Panc1 (cell line): Measurements from ENCODE around the gene LRP4. TPM values are rescaled to one million over a fixed set of nuclear protein-coding genes. Genes with fewer than 3 reads are reported as not detected.

Experiments
- ATAC-seq: fragments of 200-7000 bp; cut with Tn5 transposase; 2 replicates; pipeline ENCODE4 v1.9.1; 2020; ENCODE audit warnings: mild to moderate bottlenecking, moderate library complexity
- BruUV-seq: library from RNA; stranded (reverse); fragments of 400-500 nt; replicated peaks from 2 replicates; lab custom pipeline; 2021; lab: Mats Ljungman, UMichigan
- CTCF ChIA-PET: fragments of 300-600 bp; sonication (Branson Sonifier 250); formaldehyde crosslinking; loops from one replicate; lab custom pipeline; 2022; ENCODE audit warnings: antibody characterized with exemption; lab: Charles Lee
- POLR2A ChIA-PET: fragments of 300-600 bp; sonication (Branson Sonifier 250); formaldehyde crosslinking; loops from one replicate; lab custom pipeline; 2022; ENCODE audit warnings: antibody characterized with exemption; lab: Charles Lee
- DNase-seq: peaks from one replicate; pipeline ENCODE4 v3.0.0-alpha.2; 2010; ENCODE audit warnings: low read depth, low spot score
- H3K27ac ChIP-seq: 2 replicates; pipeline ENCODE4 v1.5.1; 2011; ENCODE audit warnings: mild to moderate bottlenecking, low read length, inconsistent platforms
- H3K27me3 ChIP-seq: fragments of 200-500 bp; sonication (Bioruptor generic); 2 replicates; pipeline ENCODE4 v1.6.0; 2014; ENCODE audit warnings: low read length, inconsistent platforms; ENCODE audit not compliant: control insufficient read depth, insufficient read depth
- H3K36me3 ChIP-seq: fragments of 200-500 bp; sonication (Bioruptor generic); 2 replicates; pipeline ENCODE4 v1.5.1; 2014; ENCODE audit warnings: inconsistent platforms, mild to moderate bottlenecking, low read length, moderate library complexity; ENCODE audit not compliant: control insufficient read depth, insufficient read depth
- H3K4me1 ChIP-seq: 2 replicates; pipeline ENCODE4 v1.5.1; 2011; ENCODE audit warnings: inconsistent platforms, mild to moderate bottlenecking, low read length, moderate library complexity; ENCODE audit not compliant: control insufficient read depth, insufficient read depth
- H3K4me3 ChIP-seq, 2 experiments: 2 replicates each; pipeline ENCODE4 v1.5.1; 2011 to 2012; ENCODE audit warnings: low read depth in 2 of 2, low read length in 2 of 2, mild to moderate bottlenecking in 2 of 2, inconsistent platforms in 1 of 2, moderate library complexity in 1 of 2
- H3K9me3 ChIP-seq: fragments of 200-500 bp; sonication (Bioruptor generic); 2 replicates; pipeline ENCODE4 v1.5.1; 2014; ENCODE audit warnings: low read depth, mild to moderate bottlenecking, inconsistent platforms, low read length, moderate library complexity; ENCODE audit not compliant: control insufficient read depth, insufficient read depth
- CTCF ChIP-seq: fragments of 450-650 bp; IDR thresholded peaks from 2 replicates; pipeline ENCODE4 v1.5.1; 2017; ENCODE audit warnings: mild to moderate bottlenecking
- POLR2AphosphoS5 ChIP-seq: IDR thresholded peaks from 2 replicates; pipeline ENCODE4 v1.6.1; 2012; ENCODE audit warnings: mild to moderate bottlenecking, low read depth, low read length, moderate library complexity
- REST ChIP-seq, 2 experiments: IDR thresholded peaks; 2 replicates each; pipeline ENCODE4 v1.6.1; 2011 to 2012; ENCODE audit warnings: low read depth in 2 of 2, control low read depth in 1 of 2, low read length in 1 of 2, mild to moderate bottlenecking in 1 of 2, moderate library complexity in 1 of 2; ENCODE audit not compliant: insufficient read depth in 1 of 2
- SIN3A ChIP-seq: IDR thresholded peaks from 2 replicates; pipeline ENCODE4 v1.6.1; 2012; ENCODE audit warnings: low read depth, mild to moderate bottlenecking, low read length, moderate library complexity, borderline replicate concordance; ENCODE audit not compliant: insufficient read depth
- TCF7L2 ChIP-seq: IDR thresholded peaks from 2 replicates; pipeline ENCODE4 v1.6.1; 2011; ENCODE audit warnings: mild to moderate bottlenecking, low read depth, low read length, inconsistent platforms
- in situ Hi-C: cut with HindIII; loops from 2 replicates; pipeline ENCODE4 v1.10.0; 2016; ENCODE audit warnings: low sequenced_read_pairs, low pct_unique_long_range_greater_than_20kb
- intact Hi-C: fragments of 100-400 bp; cut with micrococcal nuclease; formaldehyde crosslinking; loops from one replicate; pipeline ENCODE4 v1.10.0; 2022; ENCODE audit not compliant: unreplicated experiment
- total RNA-seq: library from RNA; stranded (reverse); gene quantifications from one replicate; pipeline ENCODE4 v1.2.1, GENCODE V29; 2021; ENCODE audit not compliant: unreplicated experiment

LRP4 gene
- total RNA-seq, 1 experiment from 2014 or later, result 11.7 TPM

- H3K4me1 ChIP-seq, result peaks cover 12% of the 10 kb centered on the region; the same call in 1 of the 2 replicates
- no peaks in the 10 kb centered on the region for H3K27me3 ChIP-seq
- intact Hi-C loops (no loop called here), in situ Hi-C loops (no loop called here)
- ATAC-seq, result no peak
- DNase-seq, result no peak
- H3K4me3 ChIP-seq, result no peak overlapping the region
- BruUV-seq, result no TSS peak
- ChIA-PET POLR2A (no interaction called here), CTCF (no interaction called here)
- no peaks in the 10 kb centered on the region for H3K9me3 ChIP-seq
- H3K27ac ChIP-seq, result no peak overlapping the region
- TF ChIP-seq CTCF (no peak), TCF7L2 (no peak), POLR2AphosphoS5 (no peak), REST (IDR thresholded peaks at IDR 0.05; ENCODE audit: insufficient read depth in 1 of 2, low read depth in 2 of 2, low read length in 1 of 2) (no peak), SIN3A (no peak)
- no peaks in the 10 kb centered on the region for H3K36me3 ChIP-seq
Measured at GRCh38 chr11:46920755-46921154, 2.4 kb upstream of the LRP4 start.

- TF ChIP-seq POLR2AphosphoS5, result no peak
- TF ChIP-seq REST (IDR thresholded peaks at IDR 0.05; ENCODE audit: insufficient read depth in 1 of 2, low read depth in 2 of 2, low read length in 1 of 2), result no peak
- no peak for TF ChIP-seq SIN3A
- no peak for TF ChIP-seq TCF7L2
- no peak for TF ChIP-seq CTCF
- no peaks in the 10 kb centered on the region for H3K9me3 ChIP-seq
- no peaks in the 10 kb centered on the region for H3K36me3 ChIP-seq
- no peaks in the 10 kb centered on the region for H3K27me3 ChIP-seq
- H3K4me3 ChIP-seq, result peak overlapping the region; percentile 41 to 59
- ATAC-seq (peak; percentile 4; the same call in 1 of the 2 replicates), DNase-seq (no peak)
- POLR2A ChIA-PET, result interaction anchor here (0.6 kb wide), 1 partner anchor 29 kb away, joined by 5 read pairs; no protein-coding TSS in a partner anchor
- intact Hi-C loops (no loop called here), in situ Hi-C loops (no loop called here)
- peaks cover 16% of the 10 kb centered on the region for H3K4me1 ChIP-seq
- H3K27ac ChIP-seq, result peak overlapping the region; percentile 39; the same call in 1 of the 2 replicates
- BruUV-seq, result no TSS peak
- CTCF ChIA-PET, result interaction anchor here (0.7 to 1.5 kb wide), 2 partner anchors 234 to 419 kb away, joined by 4 to 10 read pairs; no protein-coding TSS in a partner anchor
Measured at GRCh38 chr11:46918788-46919513, 601 bp upstream of the LRP4 start.
